Erythroblast (primary cell): ENCODE results near the gene FOXP1.

Experiments
- GATA1 ChIP-seq: IDR thresholded peaks from 2 replicates; pipeline ENCODE4 v1.6.1; 2011; ENCODE audit warnings: low read depth, mild to moderate bottlenecking, control low read depth, low read length, moderate library complexity
- POLR2A ChIP-seq: IDR thresholded peaks from 2 replicates; pipeline ENCODE4 v1.6.1; 2011; ENCODE audit warnings: mild to moderate bottlenecking, low read length

DNA sequence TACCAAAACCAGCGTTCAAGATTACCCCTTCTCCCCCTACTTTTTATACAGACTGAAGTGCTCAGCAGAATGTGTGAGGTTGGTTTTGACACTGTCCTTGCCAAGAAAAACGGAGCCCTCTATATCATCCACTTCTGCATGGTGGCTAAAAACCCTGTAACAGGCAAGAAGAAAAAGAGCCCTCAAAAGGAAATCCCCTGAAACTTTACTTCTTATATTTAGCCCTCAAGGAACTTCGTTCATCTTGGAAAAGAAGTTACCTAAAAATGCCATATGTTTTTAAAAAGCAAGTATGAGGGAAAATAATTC, 473.6 kb downstream of the FOXP1 start:
- TF ChIP-seq POLR2A: no peak
- no peak for TF ChIP-seq GATA1
